GM21423 (cell line): Measurements from ENCODE around the gene TMEM35B.
"Not testable (repeated sequence)": the region's sequence is repeated elsewhere in the genome, so short reads cannot be mapped to it uniquely, and the experiment has no call there.

ENCODE experiments used
- ATAC-seq: cut with Tn5 transposase; IDR thresholded peaks from one replicate; pipeline ENCODE4 v1.9.1; 2021; ENCODE audit warnings: mild to moderate bottlenecking, moderate library complexity; ENCODE audit not compliant: unreplicated experiment

Gene TMEM35B

GRCh38 chr1:34984793-34985608, at the start of gene TMEM35B:
TSS of gene TMEM35B (minus strand) at chr1:34985347. CDS start at chr1:34985305, 42 bp downstream.
- peak; percentile 71 for ATAC-seq

GRCh38 chr1:35033346-35033745, 48.2 kb upstream of the TMEM35B start:
- ATAC-seq, result no peak

GRCh38 chr1:35032384-35032739, 47.2 kb upstream of the TMEM35B start:
- ATAC-seq, result no peak

GRCh38 chr1:35030756-35031446, 45.8 kb upstream of the TMEM35B start:
- no peak for ATAC-seq

- ATAC-seq, result no peak
Observed at GRCh38 chr1:35030338-35030737, 45.2 kb upstream of the TMEM35B start.

GRCh38 chr1:35029761-35030160, 44.6 kb upstream of the TMEM35B start:
- ATAC-seq, result no peak

GRCh38 chr1:35016406-35016805, 31.3 kb upstream of the TMEM35B start:
- no peak for ATAC-seq

- no peak for ATAC-seq
Observed at GRCh38 chr1:35014486-35014885, 29.3 kb upstream of the TMEM35B start.

- ATAC-seq, result no peak
Observed at GRCh38 chr1:35005711-35006110, 20.6 kb upstream of the TMEM35B start.

- ATAC-seq, result no peak
Observed at GRCh38 chr1:35001743-35002142, 16.6 kb upstream of the TMEM35B start.

GRCh38 chr1:34994878-34995277, 9.7 kb upstream of the TMEM35B start:
- no peak for ATAC-seq

GRCh38 chr1:34988581-34988980, 3.4 kb upstream of the TMEM35B start:
- ATAC-seq, result no peak

GRCh38 chr1:34988147-34988546, 3.0 kb upstream of the TMEM35B start:
- no peak for ATAC-seq

- no peak for ATAC-seq
Observed at GRCh38 chr1:34987018-34987417, 1.9 kb upstream of the TMEM35B start.

GRCh38 chr1:34985609-34985904, 410 bp upstream of the TMEM35B start:
- ATAC-seq, result not testable (repeated sequence)

- no peak for ATAC-seq
Observed at GRCh38 chr1:34984435-34984792, 733 bp downstream of the TMEM35B start.

GRCh38 chr1:34983700-34984355, 1.3 kb downstream of the TMEM35B start:
- no peak for ATAC-seq

GRCh38 chr1:34982820-34983376, 2.2 kb downstream of the TMEM35B start:
- no peak for ATAC-seq

- ATAC-seq, result no peak
Observed at GRCh38 chr1:34980715-34981114, 4.4 kb downstream of the TMEM35B start.

GRCh38 chr1:34978921-34979320, 6.2 kb downstream of the TMEM35B start:
- ATAC-seq, result no peak

GRCh38 chr1:34977858-34978257, 7.3 kb downstream of the TMEM35B start:
- no peak for ATAC-seq

GRCh38 chr1:34977210-34977471, 8.0 kb downstream of the TMEM35B start:
- ATAC-seq, result no peak
